Left ventricle myocardium inferior (tissue), 1 donor: ENCODE results near the gene RTEL1. TPM values are rescaled to one million over a fixed set of nuclear protein-coding genes. Genes with fewer than 3 reads are reported as not detected.
"Not testable (repeated sequence)": the region's sequence is repeated elsewhere in the genome, so short reads cannot be mapped to it uniquely, and the experiment has no call there.

Experiments used
- DNase-seq: peaks from one replicate; pipeline ENCODE4 v3.0.0-alpha.2; 2020
- H3K27ac ChIP-seq: fragments of 200-600 bp; replicated peaks from 2 replicates; pipeline ENCODE4 v1.8.0; 2021
- H3K27me3 ChIP-seq: fragments of 200-600 bp; 2 replicates; pipeline ENCODE4 v1.8.0; 2021; ENCODE audit warnings: low read depth
- H3K36me3 ChIP-seq: fragments of 200-600 bp; 2 replicates; pipeline ENCODE4 v1.8.0; 2021
- H3K4me1 ChIP-seq: fragments of 200-600 bp; 2 replicates; pipeline ENCODE4 v1.8.0; 2021
- H3K4me3 ChIP-seq: fragments of 200-600 bp; 2 replicates; pipeline ENCODE4 v1.8.0; 2021; ENCODE audit warnings: mild to moderate bottlenecking, moderate library complexity
- H3K9me3 ChIP-seq: fragments of 200-600 bp; replicated peaks from 2 replicates; pipeline ENCODE4 v1.8.0; 2021
- CTCF ChIP-seq: fragments of 200-600 bp; IDR thresholded peaks from 2 replicates; pipeline ENCODE4 v1.8.0; 2021; ENCODE audit warnings: antibody characterized with exemption, mild to moderate bottlenecking, borderline replicate concordance
- intact Hi-C: fragments of 100-400 bp; cut with micrococcal nuclease; formaldehyde crosslinking; loops from one replicate; pipeline ENCODE4 v1.11.0; 2022
- total RNA-seq: library from RNA; stranded (reverse); fragmentation: NEBNext Ultra II Directional; extraction: Animal tissue kit (Norgen Biotek cat#: 25700); gene quantifications from one replicate; pipeline ENCODE4 v1.2.1, GENCODE V29; 2021
- donor health status: DM: no; HTN: yes; CAD: no; lungs with severe emphysema.

RTEL1 gene
- total RNA-seq, 1 donor from 2014 or later = 9.6 TPM

GRCh38 chr20:63712191-63712590, 54.1 kb downstream of the RTEL1 start:
- peaks cover 24% of the 10 kb centered on the region for H3K9me3 ChIP-seq
- H3K4me1 ChIP-seq = peaks cover 21% of the 10 kb centered on the region
- TF ChIP-seq CTCF = no peak
- intact Hi-C loops = no loop called here
- H3K36me3 ChIP-seq = peaks cover 80% of the 10 kb centered on the region
- no peak overlapping the region for H3K27ac ChIP-seq
- DNase-seq = no peak
- H3K4me3 ChIP-seq = no peak overlapping the region
- no peaks in the 10 kb centered on the region for H3K27me3 ChIP-seq

- Histone ChIP-seq H3K4me3 (no peak overlapping the region), H3K36me3 (peaks cover 96% of the 10 kb centered on the region), H3K27ac (no peak overlapping the region), H3K4me1 (no peaks in the 10 kb centered on the region), H3K27me3 (no peaks in the 10 kb centered on the region), H3K9me3 (peaks cover 40% of the 10 kb centered on the region)
- intact Hi-C loops = no loop called here
- no peak for TF ChIP-seq CTCF
- DNase-seq = no peak
Measured at GRCh38 chr20:63714858-63715257, 56.7 kb downstream of the RTEL1 start.

- no peak for TF ChIP-seq CTCF
- intact Hi-C loops = no loop called here
- no peak overlapping the region for H3K4me3 ChIP-seq
Measured at GRCh38 chr20:63718996-63719395, 60.9 kb downstream of the RTEL1 start.

GRCh38 chr20:63722967-63723622, 65.0 kb downstream of the RTEL1 start:
- DNase-seq, H3K27ac ChIP-seq, H3K4me3 ChIP-seq, H3K27me3 ChIP-seq, H3K4me1 ChIP-seq, intact Hi-C loops: not testable (repeated sequence)
- H3K36me3 ChIP-seq = peaks cover 60% of the 10 kb centered on the region
- peaks cover 37% of the 10 kb centered on the region for H3K9me3 ChIP-seq

More at GRCh38 chr20:63718996-63719395, 60.9 kb downstream of the RTEL1 start:
- H3K4me1 ChIP-seq = no peaks in the 10 kb centered on the region
- no peaks in the 10 kb centered on the region for H3K27me3 ChIP-seq
- H3K9me3 ChIP-seq = peaks cover 37% of the 10 kb centered on the region
- DNase-seq = no peak
- peaks cover 77% of the 10 kb centered on the region for H3K36me3 ChIP-seq
- H3K27ac ChIP-seq = no peak overlapping the region

- H3K9me3 ChIP-seq, H3K4me1 ChIP-seq, H3K4me3 ChIP-seq, H3K27me3 ChIP-seq, DNase-seq, intact Hi-C loops, H3K27ac ChIP-seq: not testable (repeated sequence)
- peaks cover 36% of the 10 kb centered on the region for H3K36me3 ChIP-seq
Measured at GRCh38 chr20:63730189-63730733, 72.1 kb downstream of the RTEL1 start.

- DNase-seq = no peak
- H3K27ac ChIP-seq = no peak overlapping the region
- peaks cover 36% of the 10 kb centered on the region for H3K36me3 ChIP-seq
- H3K4me1 ChIP-seq = no peaks in the 10 kb centered on the region
- intact Hi-C loops = no loop called here
- no peaks in the 10 kb centered on the region for H3K27me3 ChIP-seq
- no peaks in the 10 kb centered on the region for H3K9me3 ChIP-seq
- TF ChIP-seq CTCF = no peak
- H3K4me3 ChIP-seq = no peak overlapping the region
Measured at GRCh38 chr20:63731410-63731809, 73.3 kb downstream of the RTEL1 start.
